HG02571 (cell line): Measurements from ENCODE around the gene LCA5L.
"Not testable (repeated sequence)": the region's sequence is repeated elsewhere in the genome, so short reads cannot be mapped to it uniquely, and the experiment has no call there.

Experiments used
- ATAC-seq: cut with Tn5 transposase; IDR thresholded peaks from one replicate; pipeline ENCODE4 v1.9.1; 2021; ENCODE audit warnings: mild to moderate bottlenecking, moderate library complexity; ENCODE audit not compliant: unreplicated experiment

Gene LCA5L

GRCh38 chr21:39388038-39388810, 57.4 kb downstream of the LCA5L start:
- ATAC-seq: peak; percentile 62

- peak; percentile 55 for ATAC-seq
Measured at GRCh38 chr21:39387461-39388037, 58.0 kb downstream of the LCA5L start.

GRCh38 chr21:39386899-39387298, 58.7 kb downstream of the LCA5L start:
- no peak for ATAC-seq

GRCh38 chr21:39386194-39386593, 59.4 kb downstream of the LCA5L start:
- ATAC-seq: no peak

DNA sequence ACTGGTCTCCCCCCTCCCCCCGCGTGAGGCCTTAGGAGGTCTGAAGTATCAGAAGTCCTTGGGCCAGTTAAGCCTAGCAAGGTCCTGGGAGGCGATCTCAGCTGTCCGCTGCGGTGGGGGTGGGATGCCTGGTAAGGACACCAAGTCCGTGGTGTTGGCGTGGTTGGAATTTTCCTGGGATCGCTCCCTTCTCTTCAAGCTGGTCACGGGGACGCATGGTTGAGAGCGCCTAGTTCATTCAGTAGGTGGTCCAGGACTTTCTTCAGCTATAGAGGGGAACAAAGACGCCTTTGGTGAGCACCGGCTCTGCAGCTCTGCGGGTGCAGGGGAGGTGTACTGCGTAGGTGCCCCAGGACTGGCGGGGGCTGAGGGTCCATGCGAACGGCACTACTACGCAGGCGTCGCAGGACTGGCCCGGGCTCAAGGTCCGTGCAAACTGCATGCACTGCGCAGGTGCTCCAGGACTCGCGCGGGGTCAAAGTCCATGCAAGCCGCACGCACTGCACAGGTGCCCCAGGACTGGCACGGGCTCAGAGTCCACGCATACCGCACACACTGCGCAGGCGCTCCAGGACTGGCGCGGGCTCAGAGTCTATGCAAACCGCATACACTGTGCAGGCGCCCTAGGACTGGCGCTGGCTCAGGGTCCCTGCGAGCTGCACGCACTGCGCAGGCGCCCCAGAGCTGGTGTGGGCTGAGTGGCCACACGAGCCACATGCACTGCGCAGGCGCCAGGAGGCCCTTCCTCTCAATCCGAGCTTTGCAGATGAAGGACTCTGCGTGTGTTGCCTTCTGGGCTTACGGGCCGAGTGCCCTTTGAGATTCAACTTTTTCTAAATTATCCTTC, 60.1 kb downstream of the LCA5L start:
- no peak for ATAC-seq

DNA sequence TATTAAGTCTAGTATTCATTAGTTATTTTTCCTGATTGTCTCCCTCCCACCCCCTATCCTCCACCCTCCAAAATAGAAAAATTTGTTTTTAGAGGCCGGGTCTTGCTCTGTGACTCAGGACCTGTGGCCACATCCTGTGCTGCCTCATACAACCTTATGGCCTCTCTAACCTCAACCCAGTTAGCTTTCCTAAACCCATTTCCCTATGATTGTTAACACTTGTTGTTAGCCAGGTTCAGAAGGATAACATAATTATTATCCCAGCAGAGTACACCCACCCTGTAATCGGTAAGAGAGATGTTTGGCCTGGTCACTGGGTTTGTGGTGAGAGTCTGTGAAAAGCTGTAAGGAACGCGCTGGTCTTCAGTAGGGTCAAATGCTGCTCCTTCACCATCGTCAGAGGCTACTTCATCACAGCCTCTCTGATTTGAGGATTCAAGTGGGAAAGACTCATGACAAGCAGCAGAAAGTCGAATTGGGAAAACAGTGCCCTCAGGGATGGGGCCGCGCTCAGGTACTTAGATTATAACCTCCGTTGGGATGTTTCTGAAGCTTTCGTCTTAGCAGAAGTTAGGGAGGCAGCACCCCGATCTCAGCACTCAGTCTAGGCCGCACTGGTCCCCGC, 60.8 kb downstream of the LCA5L start:
- ATAC-seq: no peak

DNA sequence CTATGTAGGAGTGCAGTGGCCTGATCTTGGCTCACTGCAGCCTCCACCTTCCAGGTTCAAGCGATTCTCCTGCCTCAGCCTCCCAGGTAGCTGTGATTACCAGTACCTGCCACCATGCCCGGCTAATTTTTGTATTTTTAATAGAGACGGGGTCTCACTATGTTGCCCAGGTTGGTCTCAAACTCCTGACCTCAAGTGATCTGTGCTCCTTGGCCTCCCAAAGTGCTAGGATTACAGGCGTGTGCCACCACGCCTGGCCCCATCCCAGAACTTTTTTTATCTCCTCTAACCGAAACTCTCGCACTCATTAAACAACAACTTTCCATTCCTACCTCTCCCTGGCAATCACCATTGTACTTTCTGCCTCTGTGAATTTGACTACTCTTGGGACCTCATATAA, 63.5 kb downstream of the LCA5L start:
- ATAC-seq: not testable (repeated sequence)

GRCh38 chr21:39381009-39381408, 64.6 kb downstream of the LCA5L start:
- no peak for ATAC-seq

- peak; percentile 93 for ATAC-seq
Measured at GRCh38 chr21:39379986-39380891, 65.3 kb downstream of the LCA5L start.

- no peak for ATAC-seq
Measured at GRCh38 chr21:39377444-39378050, 68.0 kb downstream of the LCA5L start.

DNA sequence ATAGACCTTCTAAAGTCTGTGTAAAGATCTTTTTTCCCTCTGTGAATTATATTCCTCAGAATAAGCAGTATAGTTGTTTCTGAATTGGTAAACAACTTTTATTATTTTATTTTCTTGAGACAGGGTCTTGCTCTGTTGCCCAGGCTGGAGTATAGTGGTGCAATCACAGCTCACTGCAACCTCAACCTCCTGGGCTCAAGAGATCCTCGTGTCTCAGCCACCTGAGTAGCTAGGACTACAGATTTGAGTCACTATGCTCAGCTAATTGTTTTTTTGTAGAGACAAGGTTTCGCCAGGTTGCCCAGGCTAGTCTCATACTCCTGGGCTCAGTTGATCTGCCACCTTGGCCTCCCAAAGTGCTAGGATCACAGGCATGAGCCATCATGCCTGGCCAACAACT, 70.1 kb downstream of the LCA5L start:
- no peak for ATAC-seq

- no peak for ATAC-seq
Measured at GRCh38 chr21:39374046-39374445, 71.5 kb downstream of the LCA5L start.

- ATAC-seq: no peak
Measured at GRCh38 chr21:39373634-39374033, 71.9 kb downstream of the LCA5L start.

GRCh38 chr21:39369896-39370288, 75.7 kb downstream of the LCA5L start:
- not testable (repeated sequence) for ATAC-seq

GRCh38 chr21:39367783-39368182, 77.8 kb downstream of the LCA5L start:
- ATAC-seq: no peak

DNA sequence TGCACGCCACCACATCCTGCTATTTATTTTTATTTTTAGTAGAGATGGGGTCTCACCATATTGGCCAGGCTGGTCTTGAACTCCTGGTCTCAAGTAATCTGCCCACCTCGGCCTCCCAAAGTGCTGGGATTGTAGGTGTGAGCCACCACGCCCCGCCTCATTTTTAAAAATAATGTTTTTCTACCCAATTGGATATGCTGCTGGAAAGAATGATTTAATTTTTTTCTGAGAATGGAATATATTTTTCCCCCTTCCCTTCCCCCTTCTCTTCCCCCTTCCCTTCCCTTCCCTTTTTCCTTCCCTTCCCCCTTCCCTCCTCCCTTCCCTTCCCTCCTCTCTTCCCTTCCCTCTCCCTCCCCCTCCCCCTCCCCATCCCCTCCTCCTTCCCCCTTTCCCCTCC, 79.0 kb downstream of the LCA5L start:
- ATAC-seq: no peak

DNA sequence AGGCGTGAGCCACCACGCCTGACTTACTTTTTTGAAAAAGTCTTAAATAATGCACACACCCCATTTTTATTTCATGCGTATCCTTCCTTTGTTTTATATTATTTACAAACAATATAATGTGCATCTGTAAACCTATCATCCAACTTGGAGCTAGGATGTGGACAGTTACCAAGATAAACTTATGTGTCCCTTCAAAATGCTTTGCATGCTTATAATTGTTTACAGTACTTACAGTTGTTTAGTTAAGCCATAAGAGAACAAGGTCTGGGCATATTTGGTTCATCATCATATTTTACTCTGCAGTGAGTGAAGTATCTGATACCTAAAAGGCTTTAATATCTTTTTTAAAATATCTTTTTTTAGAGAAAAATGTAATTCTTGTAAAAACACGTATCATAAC, 80.6 kb downstream of the LCA5L start:
- no peak for ATAC-seq

GRCh38 chr21:39363607-39364555, 81.7 kb downstream of the LCA5L start:
- ATAC-seq: no peak

GRCh38 chr21:39362733-39363132, 82.8 kb downstream of the LCA5L start:
- no peak for ATAC-seq
